OCI-LY3 (cell line): ENCODE measurements around the gene PATL1.
"Not testable (repeated sequence)": the region's sequence is repeated elsewhere in the genome, so short reads cannot be mapped to it uniquely, and the experiment has no call there.

ENCODE experiments used
- H2AFZ ChIP-seq: fragments of 200-600, 300-600 bp; shearing (Covaris generic); 2 replicates; pipeline ENCODE4 v1.6.0; 2014; ENCODE audit warnings: antibody characterized with exemption, low read depth, low read length
- H3K27ac ChIP-seq: fragments of 200-600, 300-600 bp; sonication (generic); 2 replicates; pipeline ENCODE4 v1.5.1; 2014; ENCODE audit warnings: mild to moderate bottlenecking, low read length, moderate library complexity, mixed read lengths
- H3K27me3 ChIP-seq: fragments of 200-600, 300-600 bp; sonication (generic); 2 replicates; pipeline ENCODE4 v1.6.1; 2014; ENCODE audit warnings: low read depth, low read length, mixed read lengths
- H3K36me3 ChIP-seq: fragments of 200-600, 300-600 bp; sonication (generic); replicated peaks from 2 replicates; pipeline ENCODE3; 2014; ENCODE audit warnings: low read depth, low read length, mixed read lengths
- H3K4me1 ChIP-seq: fragments of 300-600, 200-600 bp; sonication (generic); 2 replicates; pipeline ENCODE4 v1.6.1; 2014; ENCODE audit warnings: low read length, mixed read lengths
- H3K4me2 ChIP-seq: fragments of 200-600, 300-600 bp; sonication (generic); 2 replicates; pipeline ENCODE4 v1.6.1; 2014; ENCODE audit warnings: low read length, mixed read lengths
- H3K4me3 ChIP-seq: fragments of 300-600, 200-600 bp; sonication (generic); 2 replicates; pipeline ENCODE4 v1.5.1; 2014; ENCODE audit warnings: antibody characterized with exemption, mild to moderate bottlenecking, low read length, moderate library complexity
- H3K79me2 ChIP-seq: fragments of 300-600, 200-600 bp; shearing (Covaris generic); 2 replicates; pipeline ENCODE4 v1.6.1; 2014; ENCODE audit warnings: mild to moderate bottlenecking, low read length, mixed read lengths
- H3K9ac ChIP-seq: fragments of 300-600, 200-600 bp; shearing (Covaris generic); 2 replicates; pipeline ENCODE4 v1.6.0; 2014; ENCODE audit warnings: mild to moderate bottlenecking, low read length, moderate library complexity
- H3K9me3 ChIP-seq: fragments of 200-600, 300-600 bp; shearing (Covaris generic); 2 replicates; pipeline ENCODE4 v1.6.1; 2014; ENCODE audit warnings: low read length, mixed read lengths; ENCODE audit not compliant: insufficient read depth
- H4K20me1 ChIP-seq: fragments of 200-600, 300-600 bp; sonication (generic); 2 replicates; pipeline ENCODE4 v1.6.1; 2016; ENCODE audit warnings: low read length, mixed read lengths; ENCODE audit not compliant: insufficient read depth
- EZH2phosphoT487 ChIP-seq: fragments of 200-600 bp; shearing (Covaris generic); IDR thresholded peaks from 2 replicates; pipeline ENCODE4 v1.6.1; 2018; ENCODE audit warnings: antibody characterized with exemption, mixed run types, low read depth
- TF ChIP-seq, protein P1 (sequence below): fragments of 200-600, 300-600 bp; sonication (generic); IDR thresholded peaks from 2 replicates; pipeline ENCODE4 v1.5.1; 2014; ENCODE audit warnings: antibody characterized with exemption, low read length, low read depth

Gene PATL1

DNA sequence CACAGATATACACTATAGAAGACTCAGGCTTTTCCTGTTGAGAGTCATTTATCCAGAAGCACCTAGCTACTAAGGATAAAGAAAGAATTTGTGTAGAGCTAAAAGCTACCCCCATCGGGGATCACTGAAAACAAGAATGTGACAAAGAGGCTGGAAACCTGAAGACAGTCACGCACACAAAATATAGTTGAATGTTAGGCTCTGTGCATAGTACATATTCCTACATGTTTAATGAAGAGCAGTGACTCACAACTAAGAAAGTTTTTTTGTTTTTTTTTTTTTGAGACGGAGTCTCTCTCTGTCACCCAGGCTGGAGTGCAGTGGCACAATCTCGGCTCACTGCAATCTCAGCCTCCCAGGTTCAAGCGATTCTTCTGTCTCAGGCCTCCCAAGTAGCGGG, 36.5 kb upstream of the PATL1 start:
- no peaks in the 10 kb centered on the region for H3K79me2 ChIP-seq
- no peaks in the 10 kb centered on the region for H3K9me3 ChIP-seq
- no peaks in the 10 kb centered on the region for H3K4me1 ChIP-seq
- no peak overlapping the region for H3K4me3 ChIP-seq
- no peak overlapping the region for H3K27ac ChIP-seq
- H3K27me3 ChIP-seq: 0 out of 2 replicates have a peak, but pooled peaks cover 2% of the 10 kb centered on the region
- H3K9ac ChIP-seq: no peak overlapping the region
- H3K36me3 ChIP-seq: no peaks in the 10 kb centered on the region
- no peak overlapping the region for H2AFZ ChIP-seq
- H3K4me2 ChIP-seq: no peak overlapping the region
- H4K20me1 ChIP-seq: no peaks in the 10 kb centered on the region
- TF ChIP-seq, protein P1, sequence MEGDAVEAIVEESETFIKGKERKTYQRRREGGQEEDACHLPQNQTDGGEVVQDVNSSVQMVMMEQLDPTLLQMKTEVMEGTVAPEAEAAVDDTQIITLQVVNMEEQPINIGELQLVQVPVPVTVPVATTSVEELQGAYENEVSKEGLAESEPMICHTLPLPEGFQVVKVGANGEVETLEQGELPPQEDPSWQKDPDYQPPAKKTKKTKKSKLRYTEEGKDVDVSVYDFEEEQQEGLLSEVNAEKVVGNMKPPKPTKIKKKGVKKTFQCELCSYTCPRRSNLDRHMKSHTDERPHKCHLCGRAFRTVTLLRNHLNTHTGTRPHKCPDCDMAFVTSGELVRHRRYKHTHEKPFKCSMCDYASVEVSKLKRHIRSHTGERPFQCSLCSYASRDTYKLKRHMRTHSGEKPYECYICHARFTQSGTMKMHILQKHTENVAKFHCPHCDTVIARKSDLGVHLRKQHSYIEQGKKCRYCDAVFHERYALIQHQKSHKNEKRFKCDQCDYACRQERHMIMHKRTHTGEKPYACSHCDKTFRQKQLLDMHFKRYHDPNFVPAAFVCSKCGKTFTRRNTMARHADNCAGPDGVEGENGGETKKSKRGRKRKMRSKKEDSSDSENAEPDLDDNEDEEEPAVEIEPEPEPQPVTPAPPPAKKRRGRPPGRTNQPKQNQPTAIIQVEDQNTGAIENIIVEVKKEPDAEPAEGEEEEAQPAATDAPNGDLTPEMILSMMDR: no peak

DNA sequence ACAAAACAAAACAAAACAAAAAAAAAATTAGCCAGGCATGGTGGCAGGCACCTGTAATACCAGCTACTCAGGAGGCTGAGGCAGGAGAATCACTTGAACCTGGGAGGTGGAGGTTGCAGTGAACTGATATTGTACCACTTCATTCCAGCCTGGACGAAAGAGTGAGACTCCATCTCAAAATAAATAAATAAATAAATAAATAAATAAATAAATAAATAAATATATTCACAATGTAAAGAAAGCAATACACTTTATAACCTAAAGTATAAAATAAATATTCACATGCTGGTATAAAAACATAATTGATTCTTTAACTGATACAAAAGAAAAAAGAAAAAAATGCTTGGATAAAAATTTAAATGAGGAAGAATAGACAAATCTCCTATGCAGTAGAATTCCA, 34.7 kb upstream of the PATL1 start:
- not testable (repeated sequence) for H3K4me1 ChIP-seq, H3K4me3 ChIP-seq, H3K4me2 ChIP-seq, H3K79me2 ChIP-seq, H3K36me3 ChIP-seq, H3K27ac ChIP-seq, H3K9ac ChIP-seq, H4K20me1 ChIP-seq, H3K9me3 ChIP-seq, H3K27me3 ChIP-seq, H2AFZ ChIP-seq

DNA sequence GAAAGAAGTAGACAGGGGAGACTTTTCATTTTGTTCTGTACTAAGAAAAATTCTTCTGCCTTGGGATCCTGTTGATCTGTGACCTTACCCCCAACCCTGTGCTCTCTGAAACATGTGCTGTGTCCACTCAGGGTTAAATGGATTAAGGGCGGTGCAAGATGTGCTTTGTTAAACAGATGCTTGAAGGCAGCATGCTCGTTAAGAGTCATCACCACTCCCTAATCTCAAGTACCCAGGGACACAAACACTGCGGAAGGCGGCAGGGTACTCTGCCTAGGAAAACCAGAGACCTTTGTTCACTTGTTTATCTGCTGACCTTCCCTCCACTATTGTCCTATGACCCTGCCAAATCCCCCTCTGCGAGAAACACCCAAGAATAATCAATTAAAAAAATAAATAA, 31.3 kb upstream of the PATL1 start:
- H3K9ac ChIP-seq, H3K36me3 ChIP-seq, H3K4me3 ChIP-seq, H3K4me1 ChIP-seq, H3K27ac ChIP-seq, H2AFZ ChIP-seq, H3K27me3 ChIP-seq, H3K9me3 ChIP-seq, H4K20me1 ChIP-seq, H3K79me2 ChIP-seq, H3K4me2 ChIP-seq: not testable (repeated sequence)

DNA sequence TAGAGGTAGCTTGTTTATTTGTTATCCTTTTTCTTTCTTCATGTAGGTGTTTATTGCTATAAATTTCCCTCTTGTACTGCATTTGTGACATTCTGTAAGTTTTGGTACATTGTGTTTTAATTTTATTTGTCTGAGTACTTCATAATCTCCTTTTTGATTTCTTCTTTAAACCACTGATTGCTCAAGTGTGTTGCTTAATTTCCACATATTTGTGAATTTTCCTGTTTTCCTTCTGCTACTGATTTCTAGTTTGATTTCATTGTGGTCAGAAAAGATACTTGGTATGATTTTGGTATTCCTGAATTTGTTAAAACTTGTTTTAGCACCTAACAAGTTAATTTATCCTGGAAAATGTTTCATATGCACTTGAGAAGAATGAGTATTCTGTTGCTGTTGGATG, 29.7 kb upstream of the PATL1 start:
- H3K36me3 ChIP-seq: no peaks in the 10 kb centered on the region
- no peak for TF ChIP-seq EZH2phosphoT487
- TF ChIP-seq, protein P1: no peak
- H3K79me2 ChIP-seq: no peaks in the 10 kb centered on the region
- no peaks in the 10 kb centered on the region for H3K27me3 ChIP-seq
- H2AFZ ChIP-seq: no peak overlapping the region
- no peak overlapping the region for H3K27ac ChIP-seq
- no peaks in the 10 kb centered on the region for H4K20me1 ChIP-seq
- no peak overlapping the region for H3K4me3 ChIP-seq
- H3K9me3 ChIP-seq: no peaks in the 10 kb centered on the region
- H3K4me1 ChIP-seq: 0 out of 2 replicates have a peak, but pooled peaks cover 4% of the 10 kb centered on the region
- H3K4me2 ChIP-seq: no peak overlapping the region
- no peak overlapping the region for H3K9ac ChIP-seq

DNA sequence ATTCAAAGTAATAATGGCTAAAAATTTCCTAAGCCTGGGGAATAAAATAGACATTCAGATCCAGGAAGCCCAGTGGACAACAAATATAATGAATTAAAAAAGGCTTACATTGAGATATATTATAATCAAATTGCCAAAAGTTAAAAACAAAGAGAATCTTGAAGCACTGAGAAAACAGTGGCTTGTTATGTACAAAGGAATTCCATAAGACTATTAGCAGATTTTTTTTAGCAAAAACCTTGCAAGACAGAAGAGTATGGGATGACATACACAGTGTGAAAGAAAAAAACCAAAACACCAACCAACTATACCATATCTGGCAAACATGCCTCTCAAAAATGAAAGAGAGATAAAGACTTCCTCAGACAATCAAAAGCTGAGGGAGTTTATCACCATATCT, 24.1 kb upstream of the PATL1 start:
- Histone ChIP-seq H3K27me3 (no peaks in the 10 kb centered on the region), H3K79me2 (no peaks in the 10 kb centered on the region), H3K36me3 (no peaks in the 10 kb centered on the region), H4K20me1 (no peaks in the 10 kb centered on the region), H3K9ac (no peak overlapping the region), H3K4me1 (0 out of 2 replicates have a peak, but pooled peaks cover 4% of the 10 kb centered on the region), H3K9me3 (peaks cover 15% of the 10 kb centered on the region; the same call in 1 of the 2 replicates), H3K4me3 (no peak overlapping the region), H3K4me2 (no peak overlapping the region), H2AFZ (no peak overlapping the region), H3K27ac (no peak overlapping the region)
- TF ChIP-seq, protein P1: no peak
- no peak for TF ChIP-seq EZH2phosphoT487
